LNCAP (cell line): ENCODE measurements around the gene PINK1.

Experiments
- CTCF ChIP-seq: fragments of 450-650 bp; IDR thresholded peaks from 2 replicates; pipeline ENCODE4 v1.5.1; 2017; ENCODE audit warnings: mild to moderate bottlenecking

Gene PINK1

GRCh38 chr1:20672265-20672632 lies 39.0 kb downstream of the PINK1 start:
- no peak for TF ChIP-seq CTCF

- no peak for TF ChIP-seq CTCF
These were observed 45.3 kb downstream of the PINK1 start for GRCh38 chr1:20678599-20678998.

GRCh38 chr1:20680269-20680668 lies 47.0 kb downstream of the PINK1 start:
- no peak for TF ChIP-seq CTCF

- no peak for TF ChIP-seq CTCF
These were observed 48.7 kb downstream of the PINK1 start for GRCh38 chr1:20681999-20682398.

GRCh38 chr1:20682571-20683236 lies 49.4 kb downstream of the PINK1 start:
- no peak for TF ChIP-seq CTCF

- no peak for TF ChIP-seq CTCF
These were observed 50.4 kb downstream of the PINK1 start for GRCh38 chr1:20683614-20684013.

- no peak for TF ChIP-seq CTCF
These were observed 50.9 kb downstream of the PINK1 start for GRCh38 chr1:20684050-20684620.

- no peak for TF ChIP-seq CTCF
These were observed 51.4 kb downstream of the PINK1 start for GRCh38 chr1:20684651-20685050.
